HG02610 (cell line): ENCODE measurements around the gene ZFAND2B.
"Not testable (repeated sequence)": the region's sequence is repeated elsewhere in the genome, so short reads cannot be mapped to it uniquely, and the experiment has no call there.

Source experiments
- ATAC-seq: cut with Tn5 transposase; IDR thresholded peaks from one replicate; pipeline ENCODE4 v1.9.1; 2021; ENCODE audit warnings: mild to moderate bottlenecking, moderate library complexity; ENCODE audit not compliant: unreplicated experiment

ZFAND2B gene

DNA sequence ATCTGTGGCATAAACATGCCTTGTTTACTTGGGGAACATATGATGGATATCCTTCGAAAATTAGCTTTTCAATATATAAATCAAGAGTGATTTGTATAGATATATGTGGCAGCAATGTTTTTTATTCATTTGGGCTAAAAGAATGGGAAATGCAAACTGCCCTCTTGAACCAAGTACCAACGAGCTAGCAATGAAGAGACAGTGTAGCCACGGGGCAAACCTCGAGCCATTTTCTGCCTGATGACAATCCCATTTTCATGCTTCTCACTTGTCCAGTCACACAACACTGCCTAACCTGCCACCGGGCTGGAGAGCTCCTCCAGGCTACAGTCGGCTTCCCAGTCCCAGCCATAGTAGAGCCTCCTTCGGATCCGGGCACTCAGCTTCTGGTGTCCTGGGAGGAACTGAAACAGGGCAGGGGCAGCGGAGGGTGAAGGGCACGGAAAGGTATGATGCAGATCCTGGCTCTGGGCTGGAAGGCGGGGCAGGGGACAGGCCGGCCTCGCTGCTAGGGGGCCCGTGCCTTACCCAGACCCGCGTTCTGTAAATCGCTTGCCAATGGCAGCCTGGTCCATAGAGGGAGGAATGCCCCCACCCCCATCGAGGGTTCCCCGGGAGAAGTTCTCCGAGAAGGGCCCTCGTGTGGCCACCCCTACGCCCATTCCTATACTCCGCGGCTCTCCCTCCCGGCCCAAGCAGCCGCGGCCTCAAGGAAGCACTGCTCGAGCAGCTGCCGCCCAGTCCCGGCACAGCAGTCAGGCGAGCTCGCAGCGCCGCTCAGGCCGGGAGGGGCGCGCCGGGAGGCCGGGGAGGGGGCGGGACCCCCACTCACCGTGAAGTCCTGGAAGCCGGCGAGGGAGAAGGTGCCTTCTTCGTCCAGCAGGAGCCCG lies 30.4 kb upstream of the ZFAND2B start:
- peak; percentile 28 for ATAC-seq

DNA sequence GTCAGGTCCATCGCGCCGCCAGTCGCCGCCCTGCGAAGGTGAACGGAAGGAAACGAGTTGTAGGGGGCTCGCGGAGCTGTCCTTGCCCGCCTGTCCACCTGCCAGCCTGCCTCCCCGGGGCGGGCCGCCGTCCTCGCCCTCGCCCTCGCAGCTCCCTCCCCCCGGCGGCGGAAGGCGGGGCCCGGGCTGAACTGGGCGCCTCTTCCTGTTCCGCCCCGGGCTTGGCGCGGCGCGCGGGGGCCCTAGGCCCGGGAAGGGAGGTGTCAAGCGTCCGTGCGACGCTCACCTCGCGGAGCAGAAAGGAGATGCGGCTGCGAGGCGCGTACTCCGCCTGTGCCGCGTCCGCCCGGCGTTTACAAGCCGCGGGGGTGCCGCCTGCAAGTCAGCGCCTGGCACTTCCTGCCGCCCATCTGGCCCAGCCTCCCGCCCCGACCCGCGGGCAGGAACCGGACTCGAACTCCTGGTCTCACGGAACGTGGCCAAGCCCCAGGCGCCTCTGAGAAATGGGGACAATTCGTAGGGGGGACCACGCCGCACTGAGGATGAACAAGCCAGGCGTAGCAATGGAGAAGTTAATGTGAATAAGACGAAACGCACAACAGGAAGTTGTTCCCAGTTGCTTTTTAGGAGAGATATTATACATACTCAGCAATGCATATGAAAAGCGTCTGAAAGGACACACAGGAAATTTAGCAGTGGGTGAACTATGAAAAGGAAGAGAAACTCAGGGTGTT lies 29.6 kb upstream of the ZFAND2B start, which contains the start of gene CNPPD1:
Gene CNPPD1 (minus strand): TSS at position 108 of the 734 bp plus-strand sequence. CDS start 97 bp downstream, at position 11.
- ATAC-seq, result peak; percentile 69

DNA sequence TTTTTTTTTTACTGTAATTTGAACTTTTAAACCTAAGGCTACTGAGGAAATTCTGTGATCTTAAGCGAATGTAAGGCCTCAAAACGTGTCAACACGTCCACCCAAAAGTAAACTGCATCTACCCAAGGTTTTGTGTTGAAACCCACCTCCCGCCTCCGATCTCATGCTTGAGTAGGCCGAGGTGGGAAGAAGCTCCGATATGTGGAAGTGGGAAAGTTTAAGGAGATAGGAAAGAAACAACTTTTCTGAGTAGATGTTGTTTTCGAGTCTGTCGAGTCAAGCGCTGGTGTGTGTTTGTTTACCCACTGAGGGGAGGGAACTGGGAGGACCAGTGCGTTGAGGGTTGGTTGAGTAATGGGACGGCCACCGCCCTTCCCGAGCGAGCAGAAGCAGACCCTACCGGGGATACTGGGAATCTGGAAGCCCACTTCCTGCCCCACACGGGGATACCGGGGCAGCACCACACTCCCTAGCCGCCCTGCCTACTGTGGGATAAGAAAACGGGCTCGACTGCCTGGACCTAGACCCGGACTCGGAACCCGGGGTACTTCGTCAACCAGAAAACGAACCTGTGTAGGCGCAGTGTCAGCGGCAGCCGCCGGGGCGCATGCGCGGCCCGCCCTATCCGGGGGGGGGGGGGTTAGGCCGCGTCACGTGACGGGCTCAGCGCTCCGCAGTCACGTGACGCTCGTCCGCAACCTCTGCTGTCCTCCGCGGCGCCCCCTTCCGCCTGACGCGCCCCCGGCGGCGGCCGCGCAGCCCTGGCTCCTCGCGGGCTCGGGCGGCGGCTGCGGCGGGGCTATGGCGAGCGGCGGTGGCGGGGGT lies 28.8 kb upstream of the ZFAND2B start, which contains the start of gene RETREG2:
Gene RETREG2 (plus strand): TSS at position 724 of the 825 bp plus-strand sequence. CDS start 78 bp downstream, at position 802.
- peak; percentile 45 for ATAC-seq

DNA sequence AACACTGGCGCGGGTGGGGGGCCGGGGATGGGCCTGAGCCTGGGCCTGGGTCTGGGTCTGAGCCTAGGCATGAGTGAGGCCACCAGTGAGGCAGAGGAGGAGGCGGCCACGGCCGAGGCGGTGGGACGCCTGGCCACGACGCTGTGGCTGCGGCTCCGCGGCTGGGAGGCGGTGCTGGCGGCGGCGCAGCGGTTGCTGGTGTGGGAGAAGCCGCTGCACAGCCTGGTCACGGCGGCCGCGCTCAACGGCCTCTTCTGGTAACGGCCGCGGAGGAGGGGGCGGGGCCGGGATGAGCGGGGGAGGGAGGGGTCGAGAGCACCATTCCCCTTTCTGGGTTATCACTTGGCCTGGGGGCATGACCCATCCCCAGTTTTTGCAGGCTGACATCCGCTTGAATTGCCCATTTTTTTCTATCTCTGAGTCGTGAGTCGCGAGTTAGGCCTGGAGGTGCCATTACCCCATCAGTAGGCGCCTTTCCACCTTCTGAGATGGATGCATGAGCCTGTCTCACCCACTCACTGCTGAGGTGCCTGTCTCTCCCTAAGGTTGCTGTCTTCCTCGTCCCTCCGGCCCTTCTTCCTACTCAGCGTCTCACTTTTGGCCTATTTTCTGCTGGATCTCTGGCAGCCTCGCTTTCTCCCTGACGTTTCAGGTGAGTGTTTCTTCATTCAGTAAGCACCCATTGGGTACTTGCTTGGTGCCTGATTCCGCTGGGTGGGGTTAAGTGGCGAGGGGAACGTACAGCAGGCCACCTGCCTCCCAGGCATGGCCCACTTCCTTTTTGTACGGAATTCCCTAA lies 28.0 kb upstream of the ZFAND2B start:
- peak; percentile 17 for ATAC-seq

GRCh38 chr2:219179601-219180465 lies 26.7 kb upstream of the ZFAND2B start:
- no peak for ATAC-seq

DNA sequence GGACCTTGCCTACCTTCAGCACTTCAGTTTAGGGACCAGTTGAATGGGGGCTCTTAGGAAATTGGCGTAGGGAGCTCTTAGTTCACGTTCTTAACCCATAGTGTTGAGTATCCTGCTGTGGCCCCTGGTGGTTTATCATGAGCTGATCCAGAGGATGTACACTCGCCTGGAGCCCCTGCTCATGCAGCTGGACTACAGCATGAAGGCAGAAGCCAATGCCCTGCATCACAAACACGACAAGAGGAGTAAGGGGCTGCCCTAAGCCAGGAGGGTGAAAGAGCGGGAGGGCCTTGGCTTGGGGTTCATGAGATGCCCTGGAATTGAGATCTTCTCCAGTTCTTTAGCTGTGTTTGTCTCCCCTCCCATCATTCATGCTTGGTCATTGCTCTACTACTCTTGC lies 25.6 kb upstream of the ZFAND2B start:
- ATAC-seq, result no peak

- ATAC-seq, result no peak
These were observed 25.1 kb upstream of the ZFAND2B start for GRCh38 chr2:219181531-219181930.

DNA sequence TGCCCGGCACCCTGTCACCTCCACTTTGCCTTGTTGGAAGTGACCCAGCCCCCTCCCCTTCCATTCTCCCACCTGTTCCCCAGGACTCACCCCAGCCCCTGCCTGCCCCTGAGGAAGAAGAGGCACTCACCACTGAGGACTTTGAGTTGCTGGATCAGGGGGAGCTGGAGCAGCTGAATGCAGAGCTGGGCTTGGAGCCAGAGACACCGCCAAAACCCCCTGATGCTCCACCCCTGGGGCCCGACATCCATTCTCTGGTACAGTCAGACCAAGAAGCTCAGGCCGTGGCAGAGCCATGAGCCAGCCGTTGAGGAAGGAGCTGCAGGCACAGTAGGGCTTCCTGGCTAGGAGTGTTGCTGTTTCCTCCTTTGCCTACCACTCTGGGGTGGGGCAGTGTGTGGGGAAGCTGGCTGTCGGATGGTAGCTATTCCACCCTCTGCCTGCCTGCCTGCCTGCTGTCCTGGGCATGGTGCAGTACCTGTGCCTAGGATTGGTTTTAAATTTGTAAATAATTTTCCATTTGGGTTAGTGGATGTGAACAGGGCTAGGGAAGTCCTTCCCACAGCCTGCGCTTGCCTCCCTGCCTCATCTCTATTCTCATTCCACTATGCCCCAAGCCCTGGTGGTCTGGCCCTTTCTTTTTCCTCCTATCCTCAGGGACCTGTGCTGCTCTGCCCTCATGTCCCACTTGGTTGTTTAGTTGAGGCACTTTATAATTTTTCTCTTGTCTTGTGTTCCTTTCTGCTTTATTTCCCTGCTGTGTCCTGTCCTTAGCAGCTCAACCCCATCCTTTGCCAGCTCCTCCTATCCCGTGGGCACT lies 24.0 kb upstream of the ZFAND2B start:
- no peak for ATAC-seq

GRCh38 chr2:219183151-219183772 lies 23.3 kb upstream of the ZFAND2B start:
- ATAC-seq, result no peak

DNA sequence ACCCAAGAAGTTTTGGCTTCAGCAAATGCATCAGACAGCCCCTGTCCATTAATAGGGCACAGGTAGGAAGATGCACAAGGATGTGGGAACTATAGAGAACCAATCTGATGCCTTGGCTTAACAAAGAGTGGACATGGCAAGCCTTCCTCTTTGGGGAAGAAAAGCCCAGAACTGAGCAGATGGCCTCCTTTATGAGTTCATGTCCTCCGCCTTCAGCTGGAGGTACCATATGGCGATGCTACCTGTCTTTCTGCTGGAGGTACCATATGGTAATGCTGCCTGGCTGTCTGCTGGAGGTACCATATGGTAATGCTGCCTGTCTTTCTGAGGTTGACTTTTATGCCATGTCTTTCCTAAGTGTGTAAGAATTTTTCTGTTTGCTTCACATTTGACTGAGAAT lies 22.5 kb upstream of the ZFAND2B start:
- no peak for ATAC-seq

DNA sequence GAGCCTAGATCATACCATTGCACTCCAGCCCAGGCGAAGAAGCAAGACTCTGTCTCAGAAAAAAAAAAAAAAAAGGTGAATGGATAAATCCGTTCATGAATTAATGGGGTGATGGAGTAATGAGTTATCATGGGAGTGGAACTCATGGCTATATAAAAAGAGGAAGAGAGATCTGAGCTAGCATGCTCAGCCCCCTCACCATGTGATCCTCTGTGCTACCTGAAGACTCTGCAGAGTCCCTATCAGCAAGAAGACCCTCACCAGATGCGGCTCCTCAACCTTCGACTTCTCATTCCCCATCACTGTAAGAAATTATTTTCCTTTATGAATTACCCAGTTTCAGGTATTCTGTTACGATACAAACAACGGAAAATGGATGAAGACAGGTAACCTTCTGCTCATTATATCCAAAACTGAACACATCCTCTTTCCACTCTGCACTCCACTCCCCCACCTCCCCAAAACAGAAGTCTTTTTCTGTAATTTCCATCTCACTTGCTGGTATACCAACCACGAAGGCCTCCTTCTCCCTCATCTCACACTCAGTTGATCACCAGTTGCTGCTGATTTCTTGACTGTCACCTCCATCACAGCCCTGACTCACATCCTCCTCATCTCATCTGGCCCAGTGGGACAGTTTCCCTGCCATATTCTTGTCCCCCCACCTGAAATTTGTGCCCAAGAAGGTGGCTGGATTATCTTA lies 19.7 kb upstream of the ZFAND2B start:
- no peak for ATAC-seq

DNA sequence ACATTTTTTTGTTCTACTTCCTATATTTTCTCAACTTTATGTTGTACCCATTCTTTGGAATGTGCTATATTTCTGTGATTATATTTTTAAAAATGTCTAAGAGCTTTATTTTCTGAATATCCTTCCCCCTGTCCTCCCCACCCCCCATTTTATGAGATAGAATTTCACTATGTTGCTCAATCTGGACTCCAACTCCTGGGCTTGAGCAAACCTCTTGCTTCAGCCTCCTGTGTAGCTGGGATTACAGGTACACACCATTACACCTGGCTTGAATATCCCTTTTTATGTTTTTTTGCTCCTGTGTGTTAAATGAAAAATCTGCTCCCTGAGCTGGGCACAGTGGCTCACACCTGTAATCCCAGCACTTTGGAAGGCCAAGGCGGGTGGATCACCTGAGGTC lies 9.2 kb upstream of the ZFAND2B start:
- ATAC-seq, result no peak

GRCh38 chr2:219198974-219199373 lies 7.6 kb upstream of the ZFAND2B start:
- no peak for ATAC-seq

DNA sequence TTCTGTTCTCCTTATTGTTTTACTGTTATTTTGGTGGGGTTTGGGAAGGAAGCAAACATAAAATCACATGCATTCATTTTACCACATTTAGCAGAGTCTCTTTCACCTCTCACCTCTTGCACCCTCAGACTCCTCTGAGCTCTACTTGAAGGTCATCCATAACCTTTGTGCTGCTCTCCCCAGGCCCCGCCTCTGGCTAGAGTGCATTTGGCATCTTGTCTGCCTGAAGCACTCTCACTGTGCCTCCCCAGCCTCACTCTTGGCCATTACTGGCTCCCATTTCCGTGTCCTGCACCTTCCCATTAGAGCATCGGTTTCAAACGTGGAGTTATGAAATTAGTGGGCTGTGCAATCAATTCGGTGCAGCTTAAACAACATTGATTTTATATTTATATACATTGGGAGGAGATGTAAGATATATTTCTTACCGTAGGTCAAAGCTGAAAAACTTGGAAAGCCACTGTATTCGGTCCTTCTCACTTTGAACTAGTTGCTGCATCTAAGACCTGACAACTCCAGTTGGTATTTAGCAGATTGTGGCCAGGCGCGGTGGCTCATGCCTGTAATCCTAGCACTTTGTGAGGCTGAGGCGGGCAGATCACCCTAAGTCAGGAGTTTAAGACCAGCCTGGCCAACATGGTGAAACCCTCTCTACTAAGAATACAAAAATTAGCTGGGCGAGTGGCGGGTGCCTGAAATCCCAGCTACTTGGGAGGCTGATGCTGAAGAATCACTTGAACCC lies 6.9 kb upstream of the ZFAND2B start:
- ATAC-seq, result no peak

GRCh38 chr2:219200502-219201326 lies 5.9 kb upstream of the ZFAND2B start:
- not testable (repeated sequence) for ATAC-seq

- not testable (repeated sequence) for ATAC-seq
These were observed 5.3 kb upstream of the ZFAND2B start for GRCh38 chr2:219201331-219201730.
